K562 (cell line): ENCODE data around the gene FAM136A. TPM values are rescaled to one million over a fixed set of nuclear protein-coding genes. Genes with fewer than 3 reads are reported as not detected.

Source experiments
- ATAC-seq: fragments of 200-7000 bp; cut with Tn5 transposase; 3 replicates; pipeline ENCODE4 v1.9.1; 2020; ENCODE audit warnings: moderate library complexity
- BruUV-seq: library from RNA; stranded (reverse); fragments of 400-500 nt; replicated peaks from 2 replicates; lab custom pipeline; 2021; lab: Mats Ljungman, UMichigan
- CTCF ChIA-PET: fragments of 300-600 bp; formaldehyde crosslinking; extraction: SDS; loops from one replicate; lab custom pipeline; 2021; ENCODE audit warnings: low intra/inter-chr PET ratio; lab: Yijun Ruan, JAX
- POLR2A ChIA-PET: fragments of 300-600, 350-650 bp; sonication (Branson Sonifier 250); formaldehyde crosslinking; extraction: SDS; loops from one replicate; lab custom pipeline; 2021; ENCODE audit warnings: antibody characterized with exemption, inconsistent platforms; lab: Yijun Ruan, JAX
- DNase-seq, 4 experiments: peaks; one replicate each; pipeline versions ENCODE4 v3.0.0 to v3.0.0-alpha.2; 2011 to 2018; ENCODE audit warnings: low spot score in 3 of 4, mixed read lengths in 3 of 4; ENCODE audit errors: extremely low read depth in 1 of 4
- FAIRE-seq: peaks from 2 replicates; lab custom pipeline; 2011; peaks lifted over from hg19 to GRCh38; lab: Jason Lieb, UNC
- H2AFZ ChIP-seq: 2 replicates; pipeline ENCODE4 v1.6.0; 2011; ENCODE audit warnings: low read depth, low read length, control low read depth, inconsistent platforms
- H3K27ac ChIP-seq: fragments of 200-600 bp; 3 replicates; pipeline ENCODE4 v1.8.0; 2011; ENCODE audit warnings: low read depth, mild to moderate bottlenecking, control low read depth, inconsistent platforms, low read length, moderate library complexity, mixed read lengths; ENCODE audit errors: extremely low read depth
- H3K27me3 ChIP-seq, 2 experiments: fragments of 300-600 bp in 1 of 2; 2 replicates in 1 of 2; 3 replicates in 1 of 2; pipeline versions ENCODE4 v1.6.0 to v1.8.0; 2011; ENCODE audit warnings: inconsistent platforms in 2 of 2, low read length in 2 of 2, mild to moderate bottlenecking in 1 of 2, mixed read lengths in 1 of 2, moderate library complexity in 1 of 2; ENCODE audit not compliant: control insufficient read depth in 2 of 2, insufficient read depth in 2 of 2
- H3K36me3 ChIP-seq: fragments of 300-600 bp; 3 replicates; pipeline ENCODE4 v1.8.0; 2011; ENCODE audit warnings: mild to moderate bottlenecking, low read length, inconsistent platforms; ENCODE audit not compliant: control insufficient read depth, insufficient read depth
- H3K4me1 ChIP-seq, 2 experiments: fragments of 200-600 bp in 1 of 2; replicated peaks in 1 of 2; 2 replicates in 1 of 2; 3 replicates in 1 of 2; pipeline versions ENCODE4 v1.5.1 to v1.8.0; 2011; ENCODE audit warnings: inconsistent platforms in 2 of 2, low read length in 2 of 2, mild to moderate bottlenecking in 1 of 2, mixed read lengths in 1 of 2, moderate library complexity in 1 of 2; ENCODE audit not compliant: control insufficient read depth in 2 of 2, insufficient read depth in 2 of 2
- H3K4me2 ChIP-seq: 2 replicates; pipeline ENCODE4 v1.6.1; 2011; ENCODE audit warnings: low read length, control low read depth, inconsistent platforms, mixed read lengths; ENCODE audit not compliant: insufficient read depth
- H3K4me3 ChIP-seq: fragments of 200-600 bp; sonication (generic), shearing (Covaris generic); 2 replicates; pipeline ENCODE4 v1.5.1; 2016; ENCODE audit warnings: control low read depth, inconsistent platforms
- H3K79me2 ChIP-seq: fragments of 200-600 bp; 3 replicates; pipeline ENCODE4 v1.8.0; 2011; ENCODE audit warnings: low read length, inconsistent platforms; ENCODE audit not compliant: control insufficient read depth, insufficient read depth
- H3K9ac ChIP-seq, 2 experiments: 2 replicates each; pipeline versions ENCODE4 v1.6.0 to v1.6.1; 2011; ENCODE audit warnings: low read depth in 2 of 2, low read length in 2 of 2, control low read depth in 1 of 2, inconsistent platforms in 1 of 2, mild to moderate bottlenecking in 1 of 2, mixed read lengths in 1 of 2; ENCODE audit not compliant: insufficient read depth in 1 of 2
- H3K9me1 ChIP-seq: one replicate; pipeline ENCODE4 v1.6.0; 2011; ENCODE audit warnings: inconsistent platforms, mild to moderate bottlenecking, low read length, moderate library complexity; ENCODE audit not compliant: control insufficient read depth, insufficient read depth
- H3K9me3 ChIP-seq: replicated peaks from 2 replicates; pipeline ENCODE4 v1.5.1; 2011; ENCODE audit warnings: low read depth, low read length, inconsistent platforms; ENCODE audit not compliant: control insufficient read depth, insufficient read depth
- H4K20me1 ChIP-seq: replicated peaks from 2 replicates; pipeline ENCODE4 v1.6.1; 2011; ENCODE audit warnings: low read length, inconsistent platforms, mixed read lengths; ENCODE audit not compliant: control insufficient read depth, insufficient read depth
- ARID2 ChIP-seq: fragments of 450-650 bp; IDR thresholded peaks from 2 replicates; pipeline ENCODE4 v1.6.1; 2017; ENCODE audit warnings: antibody characterized with exemption, mild to moderate bottlenecking
- ARNT ChIP-seq, 2 experiments: fragments of 450-650 bp; IDR thresholded peaks; 2 replicates each; pipeline ENCODE4 v1.6.1; 2016; ENCODE audit warnings: mild to moderate bottlenecking in 1 of 2
- CC2D1A ChIP-seq: fragments of 450-650 bp; IDR thresholded peaks from 2 replicates; pipeline ENCODE4 v1.6.1; 2017; ENCODE audit warnings: mild to moderate bottlenecking
- KAT2B ChIP-seq: IDR thresholded peaks from one replicate; pipeline ENCODE4 v1.6.1; 2012; ENCODE audit warnings: low read depth, mild to moderate bottlenecking, control low read depth, inconsistent platforms, low read length, moderate library complexity
- POLR2H ChIP-seq: IDR thresholded peaks from 2 replicates; pipeline ENCODE4 v1.6.1; 2016; ENCODE audit warnings: missing genetic modification characterization, low read depth, mild to moderate bottlenecking, control low read depth, missing compliant biosample characterization, moderate library complexity
- PTBP1 ChIP-seq: fragments of 200-400 bp; formaldehyde crosslinking; IDR thresholded peaks from 2 replicates; pipeline ENCODE4 v1.6.1; 2017; ENCODE audit warnings: low read depth, low read length
- SRSF9 ChIP-seq: fragments of 200-400 bp; formaldehyde crosslinking; IDR thresholded peaks from 2 replicates; pipeline ENCODE4 v1.6.1; 2017; ENCODE audit warnings: low read depth, low read length, borderline replicate concordance
- ZFX ChIP-seq: sonication (generic); formaldehyde crosslinking; IDR thresholded peaks from 2 replicates; pipeline ENCODE4 v1.8.0; 2022; ENCODE audit warnings: mild to moderate bottlenecking, missing genetic modification reagents, moderate library complexity
- ZNF232 ChIP-seq: sonication (generic); formaldehyde crosslinking; IDR thresholded peaks from 2 replicates; pipeline ENCODE4 v1.8.0; 2022; ENCODE audit warnings: mild to moderate bottlenecking, missing genetic modification reagents
- ZNF639 ChIP-seq, 2 experiments: fragments of 200-800 bp in 1 of 2; sonication (Bioruptor generic) in 1 of 2; sonication (generic) in 1 of 2; formaldehyde crosslinking in 1 of 2; IDR thresholded peaks in 1 of 2; conservative IDR thresholded peaks in 1 of 2; 2 replicates each; pipeline versions ENCODE4 v1.5.0 to v1.6.1; 2016 to 2020; ENCODE audit warnings: missing compliant biosample characterization in 1 of 2, missing genetic modification characterization in 1 of 2, missing genetic modification reagents in 1 of 2
- ZZZ3 ChIP-seq: fragments of 450-650 bp; IDR thresholded peaks from 2 replicates; pipeline ENCODE4 v1.6.1; 2016; ENCODE audit warnings: antibody characterized with exemption, mild to moderate bottlenecking, moderate library complexity
- WGBS: fragments of 100-300 bp; shearing (Covaris generic); methylation state at CpG from one replicate; pipeline ENCODE4 v1.1.6; 2016; ENCODE audit warnings: low coverage, mixed read lengths; ENCODE audit not compliant: insufficient coverage; ENCODE audit errors: missing lambda C conversion rate; 5-methylcytosine and 5-hydroxymethylcytosine counted together
- in situ Hi-C: fragments of 300-500 bp; cut with MboI; formaldehyde crosslinking; loops from 4 replicates; pipeline ENCODE4 v1.15.0; 2018; ENCODE audit warnings: inconsistent platforms, mixed read lengths
- intact Hi-C: fragments of 100-400 bp; cut with micrococcal nuclease; formaldehyde crosslinking; loops from 2 replicates; pipeline ENCODE4 v1.14.2; 2022
- polyA plus RNA-seq, 8 experiments: library from polyadenylated mRNA; depleted of rRNA in 4 of 8; stranded (reverse) in 5 of 8; unstranded in 3 of 8; fragments of >200 nt; fragmentation: Nextera tagmentation in 2 of 8; fragmentation: Illumina TruSeq in 1 of 8; extraction: Ambion mirVana in 2 of 8; extraction: Trizol in 1 of 8; gene quantifications; 2 replicates each; pipeline versions ENCODE4 v1.2.1 to v1.2.3, GENCODE V29; 2011 to 2014; ENCODE audit warnings: inconsistent platforms in 1 of 8, missing spikeins in 1 of 8
- total RNA-seq, 7 experiments: library from RNA; depleted of rRNA in 6 of 7; stranded (reverse); fragments of >200 nt in 6 of 7; fragmentation: Illumina TruSeq in 2 of 7; extraction: Trizol in 2 of 7; gene quantifications; 2 replicates each; pipeline versions ENCODE4 v1.2.1 to v1.2.3, GENCODE V29; 2011 to 2021; ENCODE audit warnings: low replicate concordance in 1 of 7
- TF ChIP-seq, protein P1 (sequence below): fragments of 450-650 bp; formaldehyde crosslinking; IDR thresholded peaks from 2 replicates; pipeline ENCODE4 v1.4.0; 2022; ENCODE audit warnings: missing genetic modification characterization
- TF ChIP-seq, protein P2 (sequence below): sonication (generic); formaldehyde crosslinking; IDR thresholded peaks from 2 replicates; pipeline ENCODE4 v1.8.0; 2022; ENCODE audit warnings: mild to moderate bottlenecking, missing genetic modification reagents

Gene FAM136A
- total and polyA plus RNA-seq, 9 of the 15 experiments (the other 6 are each of a cell fraction or from before 2014, with no cell fraction given) = 89.0 to 151 (median 104) TPM

DNA sequence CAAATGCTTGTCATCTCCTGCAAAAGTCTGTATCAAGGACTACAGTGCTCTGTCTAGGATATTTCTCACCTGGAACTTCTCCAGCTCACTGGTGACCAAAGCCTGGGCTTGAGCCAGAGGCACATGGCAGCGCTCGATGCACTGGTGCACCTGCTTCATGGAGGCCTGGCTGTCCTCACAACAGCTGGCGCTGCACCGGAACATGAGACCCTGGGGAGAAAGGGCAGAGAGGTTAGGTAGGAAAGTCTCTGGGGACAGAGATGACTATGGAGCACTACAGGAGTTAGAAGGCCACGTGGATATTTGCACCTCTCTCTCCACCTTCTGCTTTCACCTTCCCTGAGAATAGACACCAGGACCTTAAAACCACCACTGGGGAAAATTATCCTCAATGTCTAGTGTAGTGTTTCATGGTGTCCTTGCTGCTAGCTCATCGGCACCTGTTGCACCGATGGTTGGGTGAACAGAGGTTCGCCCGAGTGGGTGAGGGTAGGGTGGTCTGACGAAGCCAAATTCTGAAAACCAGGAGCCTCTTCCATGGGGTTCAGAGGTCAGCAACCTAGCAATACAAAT is 1.0 kb downstream of the FAM136A start:
- WGBS = 39% methylated on average over 10 of the region's 10 CpGs
- TF ChIP-seq PTBP1 (0 out of 2 replicates have a peak, but pooled peaks have one; percentile 15), POLR2H (tag) (no peak), KAT2B (no peak), SRSF9 (no peak), ARNT (IDR thresholded peaks at IDR 0.05) (0 out of 4 replicates have a peak, but pooled peaks of 1 of the 2 experiments have one; percentile 19), ZFX (no peak), ZNF639 (CRISPR knock-in tag; conservative IDR thresholded peaks at IDR 0.05 in 1 of 2, IDR thresholded peaks at IDR 0.05 in 1 of 2) (0 out of 4 replicates have a peak, but pooled peaks of 1 of the 2 experiments have one; percentile 5), CC2D1A (0 out of 2 replicates have a peak, but pooled peaks have one; percentile 21), ZNF232 (CRISPR knock-in tag) (no peak), ARID2 (no peak), ZZZ3 (no peak)
- TF ChIP-seq, protein P1, sequence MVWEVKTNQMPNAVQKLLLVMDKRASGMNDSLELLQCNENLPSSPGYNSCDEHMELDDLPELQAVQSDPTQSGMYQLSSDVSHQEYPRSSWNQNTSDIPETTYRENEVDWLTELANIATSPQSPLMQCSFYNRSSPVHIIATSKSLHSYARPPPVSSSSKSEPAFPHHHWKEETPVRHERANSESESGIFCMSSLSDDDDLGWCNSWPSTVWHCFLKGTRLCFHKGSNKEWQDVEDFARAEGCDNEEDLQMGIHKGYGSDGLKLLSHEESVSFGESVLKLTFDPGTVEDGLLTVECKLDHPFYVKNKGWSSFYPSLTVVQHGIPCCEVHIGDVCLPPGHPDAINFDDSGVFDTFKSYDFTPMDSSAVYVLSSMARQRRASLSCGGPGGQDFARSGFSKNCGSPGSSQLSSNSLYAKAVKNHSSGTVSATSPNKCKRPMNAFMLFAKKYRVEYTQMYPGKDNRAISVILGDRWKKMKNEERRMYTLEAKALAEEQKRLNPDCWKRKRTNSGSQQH (CRISPR knock-in tag) = 0 out of 2 replicates have a peak, but pooled peaks have one; percentile 14
- TF ChIP-seq, protein P2, sequence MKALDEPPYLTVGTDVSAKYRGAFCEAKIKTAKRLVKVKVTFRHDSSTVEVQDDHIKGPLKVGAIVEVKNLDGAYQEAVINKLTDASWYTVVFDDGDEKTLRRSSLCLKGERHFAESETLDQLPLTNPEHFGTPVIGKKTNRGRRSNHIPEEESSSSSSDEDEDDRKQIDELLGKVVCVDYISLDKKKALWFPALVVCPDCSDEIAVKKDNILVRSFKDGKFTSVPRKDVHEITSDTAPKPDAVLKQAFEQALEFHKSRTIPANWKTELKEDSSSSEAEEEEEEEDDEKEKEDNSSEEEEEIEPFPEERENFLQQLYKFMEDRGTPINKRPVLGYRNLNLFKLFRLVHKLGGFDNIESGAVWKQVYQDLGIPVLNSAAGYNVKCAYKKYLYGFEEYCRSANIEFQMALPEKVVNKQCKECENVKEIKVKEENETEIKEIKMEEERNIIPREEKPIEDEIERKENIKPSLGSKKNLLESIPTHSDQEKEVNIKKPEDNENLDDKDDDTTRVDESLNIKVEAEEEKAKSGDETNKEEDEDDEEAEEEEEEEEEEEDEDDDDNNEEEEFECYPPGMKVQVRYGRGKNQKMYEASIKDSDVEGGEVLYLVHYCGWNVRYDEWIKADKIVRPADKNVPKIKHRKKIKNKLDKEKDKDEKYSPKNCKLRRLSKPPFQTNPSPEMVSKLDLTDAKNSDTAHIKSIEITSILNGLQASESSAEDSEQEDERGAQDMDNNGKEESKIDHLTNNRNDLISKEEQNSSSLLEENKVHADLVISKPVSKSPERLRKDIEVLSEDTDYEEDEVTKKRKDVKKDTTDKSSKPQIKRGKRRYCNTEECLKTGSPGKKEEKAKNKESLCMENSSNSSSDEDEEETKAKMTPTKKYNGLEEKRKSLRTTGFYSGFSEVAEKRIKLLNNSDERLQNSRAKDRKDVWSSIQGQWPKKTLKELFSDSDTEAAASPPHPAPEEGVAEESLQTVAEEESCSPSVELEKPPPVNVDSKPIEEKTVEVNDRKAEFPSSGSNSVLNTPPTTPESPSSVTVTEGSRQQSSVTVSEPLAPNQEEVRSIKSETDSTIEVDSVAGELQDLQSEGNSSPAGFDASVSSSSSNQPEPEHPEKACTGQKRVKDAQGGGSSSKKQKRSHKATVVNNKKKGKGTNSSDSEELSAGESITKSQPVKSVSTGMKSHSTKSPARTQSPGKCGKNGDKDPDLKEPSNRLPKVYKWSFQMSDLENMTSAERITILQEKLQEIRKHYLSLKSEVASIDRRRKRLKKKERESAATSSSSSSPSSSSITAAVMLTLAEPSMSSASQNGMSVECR (CRISPR knock-in tag) = no peak

More for the DNA sequence above, 1.0 kb downstream of the FAM136A start:
- CTCF ChIA-PET = interaction anchor here (2.0 kb wide), 1 partner anchor 389 kb away, joined by 10 read pairs; no protein-coding TSS in a partner anchor
- H3K4me1 ChIP-seq = peaks cover 6 to 14% of the 10 kb centered on the region in 2 experiments; a peak in 4 of 5 replicates
- POLR2A ChIA-PET = interaction anchor here (0.6 to 0.7 kb wide), 3 partner anchors 8 to 56 kb away, joined by 3 read pairs; no protein-coding TSS in a partner anchor
- peaks cover 24% of the 10 kb centered on the region for H3K79me2 ChIP-seq
- no peaks in the 10 kb centered on the region; the same call in 1 of the 2 replicates for H3K9me3 ChIP-seq
- BruUV-seq = TSS peak; percentile 48
- peak overlapping the region; percentile 97 for H2AFZ ChIP-seq
- H3K4me3 ChIP-seq = peak overlapping the region; percentile 55
- no peak for DNase-seq
- ATAC-seq = no peak
- peaks cover 48% of the 10 kb centered on the region for H3K36me3 ChIP-seq
- H3K9ac ChIP-seq = peak overlapping the region; percentile 86 to 100
- H3K4me2 ChIP-seq = peak overlapping the region; percentile 92
- in situ Hi-C loops = loop anchor here (10.0 to 25.0 kb wide), 2 partner anchors 386 to 486 kb away; partner anchors contain the start of genes FIGLA and MXD1
- no peaks in the 10 kb centered on the region for H3K9me1 ChIP-seq
- peaks cover 0 to 5% of the 10 kb centered on the region in 2 experiments; a peak in 2 of 5 replicates for H3K27me3 ChIP-seq
- intact Hi-C loops = loop anchor here (2.0 to 10.0 kb wide), 8 partner anchors 104 to 644 kb away; partner anchors contain the start of gene ADD2
- H3K27ac ChIP-seq = peak overlapping the region; percentile 87
- no peaks in the 10 kb centered on the region for H4K20me1 ChIP-seq
- peak; percentile 73 for FAIRE-seq
